ENCODE results near the gene INO80B.

- no peak for TF ChIP-seq NFIC (IDR thresholded peaks at IDR 0.05)
- no peak for TF ChIP-seq EP300 (IDR thresholded peaks at IDR 0.05; ENCODE audit: borderline replicate concordance)
- TF ChIP-seq, protein P1, sequence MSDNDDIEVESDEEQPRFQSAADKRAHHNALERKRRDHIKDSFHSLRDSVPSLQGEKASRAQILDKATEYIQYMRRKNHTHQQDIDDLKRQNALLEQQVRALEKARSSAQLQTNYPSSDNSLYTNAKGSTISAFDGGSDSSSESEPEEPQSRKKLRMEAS (IDR thresholded peaks at IDR 0.05), result no peak
- TF ChIP-seq CEBPB (IDR thresholded peaks at IDR 0.05), result no peak
These were observed 30.5 kb upstream of the INO80B start for GRCh38 chr2:74424139-74424992.

All from Ishikawa (cell line).